Right ventricle myocardium superior (tissue), 1 donor: ENCODE results near the gene AFAP1. TPM values are rescaled to one million over a fixed set of nuclear protein-coding genes. Genes with fewer than 3 reads are reported as not detected.
"Not testable (repeated sequence)": the region's sequence is repeated elsewhere in the genome, so short reads cannot be mapped to it uniquely, and the experiment has no call there.

Source experiments
- ATAC-seq: fragments of 200-7000 bp; cut with Tn5 transposase; one replicate; pipeline ENCODE4 v1.9.1; 2020; ENCODE audit warnings: mild to moderate bottlenecking; ENCODE audit not compliant: poor library complexity
- DNase-seq: peaks from one replicate; pipeline ENCODE4 v3.0.0-alpha.2; 2020
- intact Hi-C: fragments of 100-400 bp; cut with DNase I; formaldehyde crosslinking; loops from one replicate; pipeline ENCODE4 v1.11.2; 2022
- total RNA-seq: library from RNA; stranded (reverse); fragmentation: NEBNext Ultra II Directional; extraction: Animal tissue kit (Norgen Biotek cat#: 25700); gene quantifications from one replicate; pipeline ENCODE4 v1.2.1, GENCODE V29; 2021
- donor health status: DM: no; HTN: yes; CAD: no; lungs with severe emphysema.

AFAP1 gene
- total RNA-seq, 1 donor from 2014 or later: 6.2 TPM

- intact Hi-C loops: no loop called here
- ATAC-seq: peak; percentile 79
- no peak for DNase-seq
Observed at GRCh38 chr4:7955393-7955792, 15.7 kb upstream of the AFAP1 start.

DNA sequence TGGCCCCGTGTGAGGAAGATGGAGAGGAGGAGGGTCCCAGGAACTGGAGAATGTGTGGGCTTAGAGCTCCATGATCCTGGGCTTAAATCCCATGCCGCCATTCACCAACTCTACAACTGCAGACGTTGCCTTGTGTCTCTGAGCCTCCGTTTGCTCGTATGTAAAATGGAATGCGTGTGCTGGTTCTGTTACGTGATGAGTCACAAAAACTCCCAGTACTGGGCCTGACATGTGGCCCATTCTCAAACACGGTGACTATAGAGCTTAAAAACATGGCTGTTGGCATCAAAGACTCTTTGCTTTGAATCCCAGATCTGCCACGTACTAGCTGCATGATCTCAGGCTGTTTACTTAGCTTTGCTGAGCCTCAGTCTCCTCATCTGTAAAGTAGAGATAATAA is 13.0 kb upstream of the AFAP1 start:
- DNase-seq: no peak
- intact Hi-C loops: no loop called here
- no peak for ATAC-seq

GRCh38 chr4:7950301-7951092 is 10.8 kb upstream of the AFAP1 start:
- intact Hi-C loops: no loop called here
- DNase-seq: no peak
- no peak for ATAC-seq

DNA sequence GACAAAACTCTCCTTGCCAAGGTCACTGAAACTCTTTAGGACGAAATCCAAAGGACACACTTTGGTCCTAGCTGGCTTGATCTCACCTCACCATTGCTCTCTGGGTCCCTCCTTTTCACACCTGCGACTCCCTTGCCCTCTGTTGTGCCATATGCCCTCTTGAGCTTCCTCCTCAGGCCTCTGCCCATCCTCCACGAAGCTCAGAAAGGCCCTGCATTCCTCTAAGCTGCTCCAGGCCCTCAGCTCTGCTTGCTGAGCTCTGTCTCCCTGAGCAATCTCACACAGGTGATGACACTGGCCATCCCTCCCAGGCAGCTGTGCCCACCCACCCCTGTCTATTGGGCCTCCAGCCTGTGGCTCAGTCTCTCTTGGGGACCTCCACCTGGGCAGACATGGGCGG is 10.1 kb upstream of the AFAP1 start:
- ATAC-seq (no peak), DNase-seq (no peak)
- intact Hi-C loops: no loop called here

- intact Hi-C loops: no loop called here
- no peak for DNase-seq
- no peak for ATAC-seq
Observed at GRCh38 chr4:7947927-7948326, 8.3 kb upstream of the AFAP1 start.

DNA sequence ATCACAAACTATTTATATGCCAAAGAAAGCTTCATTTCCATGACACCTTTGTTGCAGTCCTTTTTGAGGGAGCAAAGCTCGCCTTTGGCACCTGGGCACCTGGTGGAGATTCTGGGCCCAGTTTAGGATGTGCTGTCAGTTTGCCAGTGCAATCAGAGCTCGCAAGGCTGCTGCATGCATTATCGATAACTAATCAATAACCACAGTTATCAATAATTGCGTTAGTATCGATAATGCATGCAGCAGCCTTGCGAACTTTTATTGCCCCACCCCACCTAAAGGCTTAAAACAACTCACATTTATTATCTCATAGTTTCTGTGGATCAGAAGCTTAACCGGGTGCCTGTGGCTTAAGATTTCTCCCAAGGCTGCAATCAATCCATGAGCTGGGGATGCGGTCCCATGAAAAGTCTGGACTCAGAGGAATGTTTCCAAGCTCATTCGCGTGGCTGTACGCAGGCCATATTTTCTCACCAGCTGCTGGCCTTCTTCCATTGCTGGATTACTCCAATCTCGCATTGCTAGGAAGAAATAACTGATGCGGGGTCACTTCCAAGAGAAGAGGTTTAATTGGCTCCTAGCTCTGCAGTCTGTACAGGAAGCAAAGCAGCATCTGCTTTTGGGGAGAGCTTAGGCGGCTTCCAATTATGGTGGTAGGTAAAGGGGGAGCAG is 6.2 kb upstream of the AFAP1 start:
- ATAC-seq: no peak
- intact Hi-C loops: no loop called here
- DNase-seq: no peak

GRCh38 chr4:7944599-7945220 is 5.0 kb upstream of the AFAP1 start:
- no peak for ATAC-seq
- DNase-seq: no peak
- intact Hi-C loops: no loop called here

DNA sequence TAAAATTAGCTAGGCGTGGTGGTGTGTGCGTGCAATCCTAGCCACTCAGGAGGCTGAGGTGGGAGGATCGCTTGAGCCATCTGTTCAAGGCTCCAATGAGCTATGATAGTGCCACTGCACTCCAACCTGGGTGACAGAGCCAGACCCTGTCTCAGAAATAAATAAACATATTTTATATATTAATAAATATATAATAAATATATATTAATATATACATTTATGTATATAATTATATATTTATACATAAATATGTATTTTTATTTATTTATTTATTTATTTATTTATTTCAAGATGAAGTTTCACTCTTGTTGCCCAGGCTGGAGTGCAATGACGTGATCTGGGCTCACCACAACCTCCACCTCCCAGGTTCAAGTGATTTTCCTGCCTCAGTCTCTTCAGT is 4.0 kb upstream of the AFAP1 start:
- ATAC-seq: not testable (repeated sequence)

GRCh38 chr4:7943211-7943610 is 3.5 kb upstream of the AFAP1 start:
- no peak for DNase-seq
- ATAC-seq: no peak
- intact Hi-C loops: no loop called here

More for the DNA sequence above, 4.0 kb upstream of the AFAP1 start:
- intact Hi-C loops, DNase-seq: not testable (repeated sequence)

DNA sequence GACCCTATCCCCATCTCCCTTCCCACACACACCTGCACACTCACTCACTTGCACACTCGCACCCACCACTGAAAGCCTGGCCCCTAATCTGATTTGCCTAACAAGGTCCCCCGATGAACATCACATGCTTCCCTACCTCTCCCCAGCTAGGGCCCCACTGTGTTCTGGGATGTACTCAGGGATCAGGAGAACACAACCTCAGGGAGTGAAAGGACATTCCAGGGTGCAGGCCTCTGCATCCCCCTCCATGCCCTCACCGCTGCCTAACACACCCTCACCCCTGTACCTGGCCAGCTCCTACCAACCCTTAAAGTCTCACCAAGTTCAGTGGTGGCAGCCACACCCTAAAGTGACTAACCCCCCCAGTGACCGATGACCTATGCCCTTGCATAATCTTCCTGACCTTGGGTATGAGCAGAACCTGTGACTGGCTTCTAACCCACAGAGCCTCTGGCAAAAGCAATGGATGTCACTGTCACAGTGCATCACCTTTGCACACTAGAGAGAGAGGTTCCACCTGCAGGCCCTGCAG is 2.4 kb upstream of the AFAP1 start:
- DNase-seq: no peak
- intact Hi-C loops: no loop called here
- ATAC-seq: no peak

- ATAC-seq (no peak), DNase-seq (no peak)
- intact Hi-C loops: no loop called here
Observed at GRCh38 chr4:7941111-7941964, 1.7 kb upstream of the AFAP1 start.

GRCh38 chr4:7938609-7939376 is 868 bp downstream of the AFAP1 start:
- intact Hi-C loops: loop anchor here (10.0 kb wide), 1 partner anchor 94 kb away; no protein-coding TSS in a partner anchor
- peak; percentile 49 for ATAC-seq
- peak; percentile 72 for DNase-seq

- intact Hi-C loops: loop anchor here (10.0 kb wide), 1 partner anchor 93 kb away; no protein-coding TSS in a partner anchor
- no peak for DNase-seq
- ATAC-seq: no peak
Observed at GRCh38 chr4:7938266-7938608, 1.4 kb downstream of the AFAP1 start.

DNA sequence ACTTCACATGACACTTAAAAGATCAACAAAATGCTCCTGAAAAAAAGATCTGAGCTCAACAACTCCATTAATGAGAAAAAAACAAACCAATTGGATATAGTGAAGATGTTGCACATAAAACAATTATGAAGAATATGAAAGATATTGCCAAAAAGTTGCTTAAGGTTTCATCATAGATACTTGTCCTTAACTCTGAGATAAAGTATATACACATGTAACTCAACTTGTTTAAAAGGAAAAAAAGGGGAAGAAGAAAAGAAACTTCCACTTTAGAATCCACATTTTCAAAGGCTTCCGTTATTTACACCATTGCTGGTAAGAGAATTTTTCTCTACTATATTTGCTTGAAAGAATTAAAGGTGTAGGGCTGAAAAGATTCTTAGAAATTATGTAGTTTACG is 2.7 kb downstream of the AFAP1 start:
- intact Hi-C loops: loop anchor here (10.0 kb wide), 1 partner anchor 92 kb away; no protein-coding TSS in a partner anchor
- no peak for DNase-seq
- ATAC-seq: no peak

- DNase-seq (no peak), ATAC-seq (no peak)
- intact Hi-C loops: loop anchor here (10.0 kb wide), 1 partner anchor 89 kb away; no protein-coding TSS in a partner anchor
Observed at GRCh38 chr4:7933651-7934510, 5.8 kb downstream of the AFAP1 start.

DNA sequence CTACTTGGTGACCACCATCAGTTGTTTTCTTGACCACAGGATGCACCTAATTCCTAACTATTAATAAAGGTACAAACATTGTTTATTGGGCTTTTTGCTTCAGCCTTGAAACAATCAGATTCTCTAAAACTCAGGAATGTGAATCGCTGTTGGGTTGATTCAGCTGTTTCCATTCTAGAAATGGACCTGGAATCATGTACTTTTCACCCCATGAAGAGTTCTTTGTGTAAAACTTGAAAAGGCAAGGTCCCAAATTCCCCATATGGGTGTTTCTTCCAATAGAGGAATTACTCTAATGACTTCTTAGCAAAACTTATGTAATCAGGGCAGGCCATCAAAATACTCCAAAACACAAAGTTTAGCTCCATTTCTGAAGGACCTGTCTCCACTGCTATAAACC is 7.4 kb downstream of the AFAP1 start:
- intact Hi-C loops: loop anchor here (10.0 kb wide), 1 partner anchor 87 kb away; no protein-coding TSS in a partner anchor
- no peak for DNase-seq
- ATAC-seq: no peak
